VCaP (cell line): ENCODE measurements around the gene DOK7.

Experiments used
- H3K27ac ChIP-seq: fragments of 450-650 bp; 2 replicates; pipeline ENCODE4 v1.5.1; 2017
- TF ChIP-seq, protein P1 (sequence below): fragments of 450-650 bp; conservative IDR thresholded peaks from 2 replicates; pipeline ENCODE4 v1.5.1; 2017; ENCODE audit warnings: mild to moderate bottlenecking, moderate library complexity

DOK7 gene

DNA sequence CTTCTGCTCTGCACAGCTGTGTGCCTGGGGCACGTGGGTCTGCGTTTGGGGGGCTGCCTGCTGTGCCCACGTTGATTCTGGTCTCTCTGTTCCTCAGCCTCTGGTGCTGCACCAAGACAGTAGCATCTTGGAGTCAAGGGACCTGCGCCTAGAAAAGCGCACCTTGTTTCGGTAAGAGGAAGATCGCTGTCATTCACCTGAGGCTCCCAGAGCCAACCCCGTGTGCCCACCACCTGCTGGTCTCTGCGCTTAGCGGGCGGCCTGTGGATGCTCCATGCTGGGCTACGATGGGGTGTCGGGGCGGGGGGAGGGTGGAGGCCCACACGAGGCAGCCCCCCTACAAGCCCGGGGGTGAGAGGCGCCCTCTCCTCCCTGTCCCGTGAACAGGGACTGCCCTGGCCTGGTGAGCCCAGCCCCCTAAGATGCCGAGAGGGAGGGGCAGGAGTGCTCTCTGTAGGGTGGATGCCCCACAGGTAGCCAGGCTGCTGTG, 40.3 kb upstream of the DOK7 start:
- no peak overlapping the region for H3K27ac ChIP-seq
- TF ChIP-seq, protein P1, sequence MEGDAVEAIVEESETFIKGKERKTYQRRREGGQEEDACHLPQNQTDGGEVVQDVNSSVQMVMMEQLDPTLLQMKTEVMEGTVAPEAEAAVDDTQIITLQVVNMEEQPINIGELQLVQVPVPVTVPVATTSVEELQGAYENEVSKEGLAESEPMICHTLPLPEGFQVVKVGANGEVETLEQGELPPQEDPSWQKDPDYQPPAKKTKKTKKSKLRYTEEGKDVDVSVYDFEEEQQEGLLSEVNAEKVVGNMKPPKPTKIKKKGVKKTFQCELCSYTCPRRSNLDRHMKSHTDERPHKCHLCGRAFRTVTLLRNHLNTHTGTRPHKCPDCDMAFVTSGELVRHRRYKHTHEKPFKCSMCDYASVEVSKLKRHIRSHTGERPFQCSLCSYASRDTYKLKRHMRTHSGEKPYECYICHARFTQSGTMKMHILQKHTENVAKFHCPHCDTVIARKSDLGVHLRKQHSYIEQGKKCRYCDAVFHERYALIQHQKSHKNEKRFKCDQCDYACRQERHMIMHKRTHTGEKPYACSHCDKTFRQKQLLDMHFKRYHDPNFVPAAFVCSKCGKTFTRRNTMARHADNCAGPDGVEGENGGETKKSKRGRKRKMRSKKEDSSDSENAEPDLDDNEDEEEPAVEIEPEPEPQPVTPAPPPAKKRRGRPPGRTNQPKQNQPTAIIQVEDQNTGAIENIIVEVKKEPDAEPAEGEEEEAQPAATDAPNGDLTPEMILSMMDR: no peak

DNA sequence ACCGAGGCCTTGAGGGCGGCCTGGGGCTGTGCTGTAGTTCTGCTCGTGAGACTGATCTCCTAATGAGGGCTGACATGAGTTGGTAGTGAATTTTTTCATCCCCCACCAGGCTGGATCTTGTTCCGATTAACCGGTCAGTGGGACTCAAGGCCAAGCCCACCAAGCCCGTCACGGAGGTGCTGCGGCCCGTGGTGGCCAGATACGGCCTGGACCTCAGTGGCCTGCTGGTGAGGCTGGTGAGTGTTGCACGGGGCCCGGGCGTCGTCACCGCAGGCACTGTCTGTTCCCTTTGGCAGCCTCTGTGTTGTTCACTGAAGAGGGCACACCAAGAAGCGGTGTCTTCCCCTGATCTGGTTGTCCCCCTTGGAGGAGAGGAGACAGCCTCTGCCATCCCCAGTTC, 39.7 kb upstream of the DOK7 start:
- TF ChIP-seq, protein P1: no peak
- no peak overlapping the region for H3K27ac ChIP-seq

DNA sequence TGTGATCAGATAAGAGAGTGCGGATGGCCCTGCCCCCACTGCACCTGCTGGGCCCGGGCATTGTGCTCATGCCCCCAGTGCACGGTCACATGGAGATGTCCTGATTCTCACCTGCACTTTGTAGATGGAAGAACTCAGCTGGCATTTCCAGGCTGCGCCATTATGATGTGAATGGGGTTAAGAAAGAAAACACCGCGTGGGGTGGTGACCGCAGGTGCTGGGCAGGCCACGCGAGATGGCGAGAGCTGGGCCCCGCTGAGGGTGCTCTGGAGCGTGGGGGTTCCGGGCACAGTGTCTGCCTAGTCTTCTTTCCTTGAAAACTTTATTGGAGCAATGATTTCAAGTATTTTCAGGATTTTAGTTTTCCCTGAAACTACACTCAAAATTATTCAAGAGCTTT, 39.2 kb upstream of the DOK7 start:
- H3K27ac ChIP-seq: no peak overlapping the region
- TF ChIP-seq, protein P1: no peak

DNA sequence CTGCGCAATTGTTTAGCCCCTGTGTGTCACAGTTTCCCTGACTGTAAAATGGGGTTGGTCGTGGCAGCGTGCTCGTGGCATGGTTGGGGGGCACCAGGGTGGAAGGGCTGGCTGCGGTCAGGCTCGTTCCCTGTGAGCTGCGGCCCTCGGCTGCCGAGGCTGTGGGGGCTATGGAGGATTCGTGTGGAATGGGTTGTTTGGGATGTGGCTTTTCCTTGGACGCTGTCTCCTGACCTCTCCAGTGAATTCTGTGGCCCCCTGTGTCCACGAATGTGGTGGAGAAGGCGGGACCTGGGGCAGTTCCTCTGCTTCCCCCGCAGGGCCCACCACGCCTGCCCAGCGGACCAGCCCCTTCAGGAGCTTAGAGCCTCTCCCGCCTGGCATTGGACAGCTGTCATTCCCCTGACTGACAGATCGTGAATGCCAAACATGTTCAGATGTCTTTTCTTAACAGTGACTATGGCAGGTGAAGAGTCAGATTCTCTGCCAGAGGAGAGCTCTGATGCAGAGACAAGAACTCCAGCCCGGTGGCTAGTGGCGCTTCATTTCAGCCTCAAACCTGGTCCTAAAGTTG, 38.5 kb upstream of the DOK7 start:
- TF ChIP-seq, protein P1: no peak
- no peak overlapping the region for H3K27ac ChIP-seq

DNA sequence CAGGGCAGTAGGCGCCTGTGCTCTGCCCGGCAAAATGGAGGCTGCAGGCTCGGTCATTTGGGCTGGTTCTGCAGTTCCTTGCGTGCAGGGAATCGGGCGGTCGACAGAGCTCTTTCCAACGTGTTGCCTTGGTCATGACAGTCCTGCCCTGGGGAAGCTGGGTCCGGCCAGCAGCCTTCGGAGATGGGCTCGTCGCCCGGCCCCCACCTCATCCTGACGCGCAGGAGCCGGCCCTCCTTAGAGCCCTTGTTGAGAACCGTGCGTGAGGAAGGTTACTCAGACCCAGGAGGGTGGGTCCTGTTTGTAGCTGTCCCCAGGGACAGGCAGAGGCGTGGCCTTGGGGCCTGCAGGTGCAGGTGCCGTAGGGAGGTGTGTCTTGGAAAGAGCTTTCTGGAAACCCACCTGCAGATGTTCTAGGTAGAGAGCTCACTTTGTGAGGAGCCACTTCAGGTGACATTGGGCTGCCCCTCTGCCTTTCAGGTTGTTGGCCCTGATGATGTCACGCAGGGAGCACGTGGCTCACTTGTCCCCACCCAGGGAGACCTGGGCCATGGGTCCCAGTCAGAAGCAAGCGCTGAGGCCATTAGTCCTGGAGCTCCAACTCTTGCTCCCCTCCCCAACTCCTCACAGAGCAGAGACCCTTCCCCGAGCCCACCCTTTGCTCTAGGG, 36.5 kb upstream of the DOK7 start:
- no peak overlapping the region for H3K27ac ChIP-seq
- TF ChIP-seq, protein P1: no peak

DNA sequence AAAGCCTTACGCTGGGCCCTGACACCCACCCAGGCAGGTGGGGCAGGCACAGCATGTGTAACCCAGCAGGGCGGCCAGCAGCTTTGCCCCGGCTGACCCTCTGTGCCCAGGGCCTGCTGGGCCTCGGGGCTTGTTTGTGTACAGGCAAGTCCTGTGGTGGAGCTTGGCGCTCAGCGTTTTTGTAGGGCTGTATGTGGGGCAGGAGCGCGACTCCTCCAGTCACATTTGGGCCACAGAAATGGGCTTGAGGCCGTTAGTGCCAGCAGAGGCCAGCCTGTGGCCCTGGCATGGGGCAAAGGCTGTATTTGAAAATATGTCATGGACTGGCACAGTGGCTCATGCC, 36.0 kb upstream of the DOK7 start:
- TF ChIP-seq, protein P1: no peak
- no peak overlapping the region for H3K27ac ChIP-seq

DNA sequence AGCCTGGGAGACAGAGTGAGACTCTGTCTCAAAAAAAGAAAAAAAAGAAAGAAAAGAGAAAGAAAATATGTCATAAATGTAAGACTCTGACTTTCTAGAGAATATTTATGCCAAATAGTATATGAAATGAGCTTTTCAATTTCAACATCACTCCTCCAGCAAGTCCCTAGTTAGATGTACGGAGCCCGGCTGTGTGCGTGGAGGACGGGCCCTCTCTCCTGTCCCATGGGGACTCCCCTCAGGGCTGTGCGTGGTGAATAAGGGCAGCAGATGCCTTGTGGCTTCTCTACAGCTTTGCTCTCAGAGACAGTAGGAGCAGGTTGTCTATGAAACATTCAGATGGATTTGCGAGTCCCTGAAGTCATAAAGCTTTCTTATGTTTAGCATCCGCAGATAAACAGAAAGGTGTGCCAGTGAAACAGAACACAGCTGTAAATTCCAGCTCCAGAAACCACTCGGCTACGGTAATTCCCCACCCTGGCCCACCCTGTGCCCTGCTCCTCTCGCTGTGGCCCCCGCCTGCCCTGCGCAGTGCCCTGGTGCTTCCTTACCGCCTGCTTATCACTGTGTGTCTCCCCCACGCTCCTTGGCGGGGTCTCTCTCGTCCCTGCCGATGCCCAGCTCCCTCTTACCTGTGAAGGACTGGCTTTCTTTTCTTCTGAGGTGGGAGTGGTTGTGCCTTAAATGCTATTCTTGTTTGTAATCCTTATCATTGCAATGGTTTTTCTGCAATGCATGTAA, 35.2 kb upstream of the DOK7 start:
- H3K27ac ChIP-seq: no peak overlapping the region
- TF ChIP-seq, protein P1: no peak
